Endodermal cell (in vitro differentiated cells): ENCODE data around the gene ATP1B2. TPM values are rescaled to one million over a fixed set of nuclear protein-coding genes. Genes with fewer than 3 reads are reported as not detected.

Experiments used
- DNase-seq: peaks from one replicate; pipeline ENCODE4 v3.0.0-alpha.2; 2017
- H3K27ac ChIP-seq: 2 replicates; pipeline ENCODE4 v1.5.1; 2013; ENCODE audit warnings: mild to moderate bottlenecking, low read depth, low read length, moderate library complexity
- H3K27me3 ChIP-seq: 2 replicates; pipeline ENCODE4 v1.6.1; 2013; ENCODE audit warnings: mild to moderate bottlenecking, low read length, moderate library complexity; ENCODE audit not compliant: insufficient read depth, control insufficient read depth, poor library complexity, severe bottlenecking
- H3K36me3 ChIP-seq: 2 replicates; pipeline ENCODE4 v1.7.0; 2013; ENCODE audit warnings: mild to moderate bottlenecking, low read length, moderate library complexity; ENCODE audit not compliant: control insufficient read depth, insufficient read depth
- H3K4me1 ChIP-seq: one replicate; pipeline ENCODE4 v1.7.0; 2013; ENCODE audit warnings: low read length; ENCODE audit not compliant: control insufficient read depth, insufficient read depth
- H3K4me3 ChIP-seq: 2 replicates; pipeline ENCODE4 v1.5.1; 2013; ENCODE audit warnings: mild to moderate bottlenecking, low read length, moderate library complexity
- H3K9ac ChIP-seq: 2 replicates; pipeline ENCODE4 v1.6.1; 2013; ENCODE audit warnings: mild to moderate bottlenecking, low read length, moderate library complexity; ENCODE audit not compliant: poor library complexity, severe bottlenecking; ENCODE audit errors: extremely low read depth
- H3K9me3 ChIP-seq: 2 replicates; pipeline ENCODE4 v1.6.1; 2013; ENCODE audit warnings: mild to moderate bottlenecking, low read length, moderate library complexity; ENCODE audit not compliant: control insufficient read depth
- H3K27ac Mint-ChIP-seq: 2 replicates; pipeline ENCODE4 v1.8.0; 2020; ENCODE audit warnings: mixed read lengths
- H3K27me3 Mint-ChIP-seq: 2 replicates; pipeline ENCODE4 v1.8.0; 2021; ENCODE audit warnings: mild to moderate bottlenecking, mixed read lengths; ENCODE audit not compliant: insufficient read depth
- H3K36me3 Mint-ChIP-seq: 2 replicates; pipeline ENCODE4 v1.8.0; 2020; ENCODE audit warnings: low read depth, mixed read lengths
- H3K4me1 Mint-ChIP-seq: 2 replicates; pipeline ENCODE4 v1.8.0; 2020; ENCODE audit warnings: mixed read lengths
- H3K4me3 Mint-ChIP-seq: 2 replicates; pipeline ENCODE4 v1.8.0; 2020; ENCODE audit warnings: mild to moderate bottlenecking, moderate library complexity, mixed read lengths
- H3K9me3 Mint-ChIP-seq: 2 replicates; pipeline ENCODE4 v1.8.0; 2020; ENCODE audit warnings: mild to moderate bottlenecking, mixed read lengths
- CTCF ChIP-seq: fragments of 200-600 bp; sonication (generic); conservative IDR thresholded peaks from 2 replicates; pipeline ENCODE4 v1.5.0; 2021; ENCODE audit warnings: antibody characterized with exemption, mild to moderate bottlenecking
- WGBS, 2 experiments: methylation state at CpG; one replicate each; pipeline versions ENCODE4 v1.1.5 to v1.1.7; 2013; ENCODE audit warnings: missing lambda C conversion rate in 2 of 2, mixed read lengths in 1 of 2; ENCODE audit not compliant: insufficient coverage in 1 of 2, insufficient read length in 1 of 2; 5-methylcytosine and 5-hydroxymethylcytosine counted together
- total RNA-seq, 2 donors: library from RNA; stranded (reverse); fragmentation: NEBNext Ultra II Directional in 1 of 2; extraction: Animal tissue kit (Norgen Biotek cat#: 25700) in 1 of 2; gene quantifications; 2 replicates in 1 of 2; 3 replicates in 1 of 2; pipeline ENCODE4 v1.2.1, GENCODE V29; 2021

ATP1B2 gene
- total RNA-seq, 2 donors from 2014 or later, result 6.4 to 7.5 TPM

GRCh38 chr17:7611635-7612293 is 39.0 kb upstream of the ATP1B2 start:
- peaks cover 22% of the 10 kb centered on the region for H3K4me1 Mint-ChIP-seq
- no peaks in the 10 kb centered on the region for H3K9me3 Mint-ChIP-seq
- Histone ChIP-seq H3K36me3 (peaks cover 26% of the 10 kb centered on the region), H3K27me3 (no peaks in the 10 kb centered on the region), H3K4me3 (peak overlapping the region; percentile 100), H3K9me3 (no peaks in the 10 kb centered on the region), H3K4me1 (no peaks in the 10 kb centered on the region), H3K9ac (no peak overlapping the region), H3K27ac (no peak overlapping the region)
- no peak for DNase-seq
- peak overlapping the region; percentile 80 for H3K4me3 Mint-ChIP-seq
- H3K36me3 Mint-ChIP-seq, result peaks cover 23% of the 10 kb centered on the region
- no peak overlapping the region for H3K27ac Mint-ChIP-seq
- 88% methylated on average over 3 of the region's 3 CpGs; no CpG with 5 or more reads in 1 of the 2 experiments for WGBS, 2 experiments
- no peaks in the 10 kb centered on the region for H3K27me3 Mint-ChIP-seq
- TF ChIP-seq CTCF, result no peak

GRCh38 chr17:7612294-7612640 is 38.5 kb upstream of the ATP1B2 start:
- H3K27me3 ChIP-seq, result no peaks in the 10 kb centered on the region
- no peaks in the 10 kb centered on the region for H3K27me3 Mint-ChIP-seq
- H3K4me1 Mint-ChIP-seq, result peaks cover 22% of the 10 kb centered on the region
- DNase-seq, result no peak
- no peaks in the 10 kb centered on the region for H3K4me1 ChIP-seq
- H3K9me3 ChIP-seq, result no peaks in the 10 kb centered on the region
- no peak overlapping the region for H3K9ac ChIP-seq
- WGBS, 2 experiments, result 92 to 97% methylated on average over 1 of the region's 1 CpG
- H3K36me3 Mint-ChIP-seq, result peaks cover 23% of the 10 kb centered on the region
- peak overlapping the region; percentile 100 for H3K4me3 ChIP-seq
- no peak overlapping the region for H3K27ac Mint-ChIP-seq
- H3K36me3 ChIP-seq, result peaks cover 26% of the 10 kb centered on the region
- H3K27ac ChIP-seq, result no peak overlapping the region
- peak overlapping the region; percentile 80 for H3K4me3 Mint-ChIP-seq
- no peaks in the 10 kb centered on the region for H3K9me3 Mint-ChIP-seq
- no peak for TF ChIP-seq CTCF

- Mint-ChIP-seq H3K9me3 (no peaks in the 10 kb centered on the region), H3K4me1 (peaks cover 22% of the 10 kb centered on the region), H3K27me3 (no peaks in the 10 kb centered on the region), H3K4me3 (peak overlapping the region; percentile 80), H3K36me3 (peaks cover 23% of the 10 kb centered on the region), H3K27ac (peak overlapping the region; percentile 67)
- Histone ChIP-seq H3K27ac (peak overlapping the region; percentile 80), H3K9ac (peak overlapping the region; percentile 74), H3K36me3 (peaks cover 20% of the 10 kb centered on the region), H3K9me3 (no peaks in the 10 kb centered on the region), H3K27me3 (no peaks in the 10 kb centered on the region), H3K4me1 (no peaks in the 10 kb centered on the region), H3K4me3 (peak overlapping the region; percentile 100)
- TF ChIP-seq CTCF, result no peak
- WGBS, 2 experiments, result 10 to 12% methylated on average over 13 to 20 of the region's 20 CpGs
- DNase-seq, result peak; percentile 60
Measured at GRCh38 chr17:7613769-7614424, 36.8 kb upstream of the ATP1B2 start.
